Brain microvascular endothelial cell (primary cell): ENCODE data around the gene LRP11.

Experiments used
- DNase-seq: peaks from one replicate; pipeline ENCODE4 v3.0.0-alpha.2; 2020
- H3K27ac ChIP-seq: fragments of 250-450 bp; sonication (Bioruptor Pico); 2 replicates; pipeline ENCODE4 v1.5.1; 2020; ENCODE audit warnings: mild to moderate bottlenecking, moderate library complexity
- H3K27me3 ChIP-seq: fragments of 250-450 bp; sonication (Bioruptor Pico); replicated peaks from 2 replicates; pipeline ENCODE4 v1.5.1; 2020; ENCODE audit warnings: mild to moderate bottlenecking
- H3K36me3 ChIP-seq: fragments of 250-450 bp; sonication (Bioruptor Pico); replicated peaks from 2 replicates; pipeline ENCODE4 v1.5.1; 2020; ENCODE audit warnings: mild to moderate bottlenecking
- H3K4me3 ChIP-seq: 2 replicates; pipeline ENCODE4 v1.5.1; 2011; ENCODE audit warnings: low read depth, mild to moderate bottlenecking, control low read depth, low read length, moderate library complexity
- in situ Hi-C: cut with HindIII; loops from 2 replicates; pipeline ENCODE4 v1.10.0; 2017; ENCODE audit warnings: low sequenced_read_pairs, low pct_ligation_motif_present
- TF ChIP-seq, protein P1 (sequence below): IDR thresholded peaks from 2 replicates; pipeline ENCODE4 v1.5.1; 2011; ENCODE audit warnings: low read depth, mild to moderate bottlenecking, moderate library complexity, low read length, control low read depth, inconsistent platforms; ENCODE audit errors: missing control alignments

The LRP11 gene

GRCh38 chr6:149899486-149899885, 35.3 kb upstream of the LRP11 start:
- no peaks in the 10 kb centered on the region for H3K36me3 ChIP-seq
- no peak for DNase-seq
- TF ChIP-seq, protein P1, sequence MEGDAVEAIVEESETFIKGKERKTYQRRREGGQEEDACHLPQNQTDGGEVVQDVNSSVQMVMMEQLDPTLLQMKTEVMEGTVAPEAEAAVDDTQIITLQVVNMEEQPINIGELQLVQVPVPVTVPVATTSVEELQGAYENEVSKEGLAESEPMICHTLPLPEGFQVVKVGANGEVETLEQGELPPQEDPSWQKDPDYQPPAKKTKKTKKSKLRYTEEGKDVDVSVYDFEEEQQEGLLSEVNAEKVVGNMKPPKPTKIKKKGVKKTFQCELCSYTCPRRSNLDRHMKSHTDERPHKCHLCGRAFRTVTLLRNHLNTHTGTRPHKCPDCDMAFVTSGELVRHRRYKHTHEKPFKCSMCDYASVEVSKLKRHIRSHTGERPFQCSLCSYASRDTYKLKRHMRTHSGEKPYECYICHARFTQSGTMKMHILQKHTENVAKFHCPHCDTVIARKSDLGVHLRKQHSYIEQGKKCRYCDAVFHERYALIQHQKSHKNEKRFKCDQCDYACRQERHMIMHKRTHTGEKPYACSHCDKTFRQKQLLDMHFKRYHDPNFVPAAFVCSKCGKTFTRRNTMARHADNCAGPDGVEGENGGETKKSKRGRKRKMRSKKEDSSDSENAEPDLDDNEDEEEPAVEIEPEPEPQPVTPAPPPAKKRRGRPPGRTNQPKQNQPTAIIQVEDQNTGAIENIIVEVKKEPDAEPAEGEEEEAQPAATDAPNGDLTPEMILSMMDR, result no peak
- no peak overlapping the region for H3K27ac ChIP-seq
- H3K4me3 ChIP-seq, result no peak overlapping the region
- in situ Hi-C loops, result no loop called here
- no peaks in the 10 kb centered on the region for H3K27me3 ChIP-seq

- DNase-seq, result no peak
- TF ChIP-seq, protein P1, result no peak
- no peak overlapping the region for H3K27ac ChIP-seq
- no peak overlapping the region for H3K4me3 ChIP-seq
- no peaks in the 10 kb centered on the region for H3K27me3 ChIP-seq
- in situ Hi-C loops, result no loop called here
- no peaks in the 10 kb centered on the region for H3K36me3 ChIP-seq
Observed at GRCh38 chr6:149898966-149899365, 34.8 kb upstream of the LRP11 start.

GRCh38 chr6:149897855-149898744, 33.9 kb upstream of the LRP11 start, which contains the start of gene RAET1E:
RAET1E (minus strand) TSS chr6:149898113; CDS start chr6:149890901, 7,212 bp downstream.
- TF ChIP-seq, protein P1, result peak; percentile 8
- Histone ChIP-seq H3K36me3 (no peaks in the 10 kb centered on the region), H3K4me3 (no peak within 1 kb of the TSS), H3K27me3 (no peaks in the 10 kb centered on the region), H3K27ac (peak within 1 kb of the TSS; percentile 11)
- in situ Hi-C loops, result no loop called here
- DNase-seq, result no peak

- TF ChIP-seq, protein P1, result no peak
- DNase-seq, result peak; percentile 70
- H3K4me3 ChIP-seq, result no peak overlapping the region
- H3K36me3 ChIP-seq, result no peaks in the 10 kb centered on the region
- no peaks in the 10 kb centered on the region for H3K27me3 ChIP-seq
- in situ Hi-C loops, result no loop called here
- peak overlapping the region; percentile 11 for H3K27ac ChIP-seq
Observed at GRCh38 chr6:149897015-149897697, 33.0 kb upstream of the LRP11 start.

DNA sequence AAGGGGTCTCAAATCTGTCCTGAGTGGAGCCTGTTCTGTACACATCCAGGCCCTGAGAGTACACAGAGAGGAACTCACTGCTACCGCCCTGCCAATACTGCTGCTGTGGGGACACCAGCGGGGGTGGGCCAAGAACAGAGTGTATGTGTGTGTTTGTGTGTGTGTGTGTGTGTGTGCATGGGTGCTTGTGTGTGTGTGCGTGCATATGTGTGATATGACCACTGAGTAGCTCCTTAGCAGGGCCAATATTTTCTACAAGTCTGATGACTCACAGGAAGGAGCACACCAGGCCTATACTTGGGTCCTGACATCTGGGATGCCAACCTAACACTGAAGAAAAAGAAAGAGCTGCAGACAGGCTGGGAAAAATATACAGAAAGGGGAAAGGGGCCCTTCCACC, 32.3 kb upstream of the LRP11 start:
- Histone ChIP-seq H3K4me3 (no peak overlapping the region), H3K27me3 (no peaks in the 10 kb centered on the region), H3K27ac (no peak overlapping the region), H3K36me3 (no peaks in the 10 kb centered on the region)
- peak; percentile 40 for DNase-seq
- TF ChIP-seq, protein P1, result no peak
- in situ Hi-C loops, result no loop called here
